H1 (cell line): ENCODE measurements around the gene KANSL1. TPM values are rescaled to one million over a fixed set of nuclear protein-coding genes. Genes with fewer than 3 reads are reported as not detected.

Experiments used
- CTCF ChIA-PET: fragments of 300-600 bp; sonication (Branson Sonifier 250); formaldehyde crosslinking; loops from one replicate; lab custom pipeline; 2021; ENCODE audit not compliant: partially characterized antibody; lab: Charles Lee
- POLR2A ChIA-PET: fragments of 300-600 bp; sonication (Branson Sonifier 250); formaldehyde crosslinking; loops from one replicate; lab custom pipeline; 2021; ENCODE audit warnings: inconsistent platforms; ENCODE audit not compliant: partially characterized antibody; lab: Charles Lee
- DNase-seq, 2 experiments: peaks; one replicate each; pipeline versions ENCODE4 v3.0.0 to v3.0.0-alpha.2; 2010 to 2022; ENCODE audit warnings: low spot score in 2 of 2, low read depth in 1 of 2, mixed read lengths in 1 of 2
- FAIRE-seq: peaks from 2 replicates; lab custom pipeline; 2011; peaks lifted over from hg19 to GRCh38; lab: Jason Lieb, UNC
- H2AFZ ChIP-seq: 2 replicates; pipeline ENCODE4 v1.8.1; 2012; ENCODE audit warnings: low read length, inconsistent platforms
- H2AK5ac ChIP-seq: 2 replicates; pipeline ENCODE4 v1.6.1; 2013; ENCODE audit warnings: low read depth, low read length
- H2BK120ac ChIP-seq: replicated peaks from 2 replicates; pipeline ENCODE3; 2013; ENCODE audit warnings: low read depth, low read length, inconsistent platforms
- H2BK12ac ChIP-seq: 2 replicates; pipeline ENCODE4 v1.6.1; 2013; ENCODE audit warnings: low read depth, low read length
- H2BK15ac ChIP-seq: 2 replicates; pipeline ENCODE4 v1.6.1; 2013; ENCODE audit warnings: low read length
- H2BK20ac ChIP-seq: 2 replicates; pipeline ENCODE4 v1.6.1; 2013; ENCODE audit warnings: low read length
- H2BK5ac ChIP-seq: 2 replicates; pipeline ENCODE4 v1.6.1; 2013; ENCODE audit warnings: low read depth, low read length
- H3K14ac ChIP-seq: 2 replicates; pipeline ENCODE4 v1.6.1; 2013; ENCODE audit warnings: inconsistent platforms; ENCODE audit not compliant: insufficient read length
- H3K18ac ChIP-seq: 2 replicates; pipeline ENCODE4 v1.6.1; 2013; ENCODE audit warnings: low read length; ENCODE audit errors: extremely low read depth
- H3K23ac ChIP-seq: 2 replicates; pipeline ENCODE4 v1.6.1; 2013; ENCODE audit warnings: inconsistent platforms; ENCODE audit not compliant: insufficient read length
- H3K23me2 ChIP-seq: 2 replicates; pipeline ENCODE4 v1.6.1; 2013; ENCODE audit warnings: low read depth, low read length
- H3K27ac ChIP-seq: 2 replicates; pipeline ENCODE4 v1.6.1; 2011; ENCODE audit warnings: low read depth, low read length, inconsistent platforms
- H3K27me3 ChIP-seq, 4 experiments: replicated peaks in 1 of 4; 1 replicate in 1 of 4; 2 replicates in 3 of 4; pipeline versions ENCODE4 v1.6.1 to v1.8.1; 2011 to 2013; ENCODE audit warnings: low read length in 3 of 4, mild to moderate bottlenecking in 3 of 4, inconsistent platforms in 2 of 4, mixed read lengths in 2 of 4, moderate library complexity in 1 of 4; ENCODE audit not compliant: control insufficient read depth in 3 of 4, insufficient read depth in 3 of 4; ENCODE audit errors: extremely low read depth in 1 of 4
- H3K36me3 ChIP-seq, 4 experiments: 2 replicates each; pipeline versions ENCODE4 v1.6.1 to v1.8.1; 2011 to 2013; ENCODE audit warnings: mild to moderate bottlenecking in 4 of 4, low read length in 3 of 4, moderate library complexity in 2 of 4, control low read depth in 1 of 4, inconsistent platforms in 1 of 4; ENCODE audit not compliant: insufficient read depth in 4 of 4, control insufficient read depth in 2 of 4
- H3K4ac ChIP-seq: replicated peaks from 2 replicates; pipeline ENCODE3; 2013; ENCODE audit warnings: low read length, low read depth, mixed read lengths, inconsistent platforms; ENCODE audit not compliant: insufficient read length
- H3K4me1 ChIP-seq, 4 experiments: replicated peaks in 1 of 4; 1 replicate in 1 of 4; 2 replicates in 3 of 4; pipeline versions ENCODE4 v1.6.1 to v1.8.1; 2011 to 2013; ENCODE audit warnings: low read length in 3 of 4, inconsistent platforms in 2 of 4, mixed read lengths in 1 of 4; ENCODE audit not compliant: insufficient read depth in 4 of 4, control insufficient read depth in 3 of 4
- H3K4me2 ChIP-seq, 2 experiments: 2 replicates each; pipeline versions ENCODE4 v1.6.1 to v1.8.1; 2011 to 2013; ENCODE audit warnings: low read depth in 2 of 2, low read length in 2 of 2, control low read depth in 1 of 2, inconsistent platforms in 1 of 2, mild to moderate bottlenecking in 1 of 2; ENCODE audit not compliant: insufficient read depth in 1 of 2
- H3K4me3 ChIP-seq, 4 experiments: fragments of 200-600, 300-600 bp in 1 of 4; sonication (generic), shearing (Covaris generic), sonication (Bioruptor Twin) in 1 of 4; 2 replicates each; pipeline versions ENCODE4 v1.5.1 to v1.8.1; 2011 to 2016; ENCODE audit warnings: low read length in 4 of 4, low read depth in 3 of 4, control low read depth in 2 of 4, inconsistent platforms in 2 of 4, mild to moderate bottlenecking in 2 of 4, mixed read lengths in 1 of 4, moderate library complexity in 1 of 4; ENCODE audit not compliant: insufficient read depth in 2 of 4; ENCODE audit errors: extremely low read depth in 1 of 4
- H3K56ac ChIP-seq: replicated peaks from 2 replicates; pipeline ENCODE3; 2013; ENCODE audit warnings: low read depth, mild to moderate bottlenecking, mixed read lengths, low read length, inconsistent platforms; ENCODE audit not compliant: insufficient read length
- H3K79me1 ChIP-seq: 2 replicates; pipeline ENCODE4 v1.6.1; 2013; ENCODE audit warnings: low read depth, low read length, control low read depth
- H3K79me2 ChIP-seq, 2 experiments: 2 replicates each; pipeline versions ENCODE4 v1.6.1 to v1.8.1; 2012 to 2013; ENCODE audit warnings: low read length in 2 of 2, mild to moderate bottlenecking in 2 of 2, inconsistent platforms in 1 of 2; ENCODE audit not compliant: insufficient read depth in 2 of 2, control insufficient read depth in 1 of 2
- H3K9ac ChIP-seq, 4 experiments: replicated peaks in 1 of 4; 1 replicate in 1 of 4; 2 replicates in 3 of 4; pipeline versions ENCODE4 v1.6.1 to v1.8.1; 2011 to 2013; ENCODE audit warnings: low read depth in 3 of 4, low read length in 3 of 4, control low read depth in 2 of 4, mild to moderate bottlenecking in 2 of 4, moderate library complexity in 2 of 4, inconsistent platforms in 1 of 4; ENCODE audit errors: extremely low read depth in 1 of 4
- H3K9me3 ChIP-seq, 2 experiments: 2 replicates each; pipeline versions ENCODE4 v1.6.1 to v1.8.1; 2012 to 2013; ENCODE audit warnings: mild to moderate bottlenecking in 2 of 2, moderate library complexity in 2 of 2, control low read depth in 1 of 2, inconsistent platforms in 1 of 2, low read depth in 1 of 2, low read length in 1 of 2, mixed read lengths in 1 of 2; ENCODE audit not compliant: insufficient read depth in 2 of 2
- H4K20me1 ChIP-seq, 2 experiments: replicated peaks in 1 of 2; 2 replicates each; pipeline versions ENCODE3 to v1.8.1; 2011 to 2013; ENCODE audit warnings: inconsistent platforms in 2 of 2, low read length in 2 of 2, mild to moderate bottlenecking in 1 of 2; ENCODE audit not compliant: insufficient read depth in 2 of 2, control insufficient read depth in 1 of 2
- H4K5ac ChIP-seq: 2 replicates; pipeline ENCODE4 v1.6.1; 2013; ENCODE audit warnings: low read length, low read depth, mixed read lengths, inconsistent platforms; ENCODE audit not compliant: insufficient read length
- H4K8ac ChIP-seq: 2 replicates; pipeline ENCODE4 v1.8.0; 2013; ENCODE audit warnings: mild to moderate bottlenecking, moderate library complexity, low read length, inconsistent platforms; ENCODE audit not compliant: insufficient read depth; ENCODE audit errors: extremely low read depth
- H4K91ac ChIP-seq: replicated peaks from 2 replicates; pipeline ENCODE3; 2013; ENCODE audit warnings: low read length, mixed read lengths, inconsistent platforms; ENCODE audit not compliant: insufficient read length
- POLR2AphosphoS5 ChIP-seq: IDR thresholded peaks from 2 replicates; pipeline ENCODE4 v1.6.1; 2011; ENCODE audit warnings: low read depth, low read length
- RFX5 ChIP-seq: IDR thresholded peaks from 2 replicates; pipeline ENCODE4 v1.6.1; 2011; ENCODE audit warnings: low read depth, low read length, improper control_type of control experiment, borderline replicate concordance
- WGBS, 2 experiments: shearing (Covaris generic) in 1 of 2; methylation state at CpG; one replicate each; pipeline versions ENCODE4 v1.1.6 to v1.1.7; 2013 to 2015; ENCODE audit warnings: low lambda C conversion rate in 2 of 2, mixed read lengths in 2 of 2, inconsistent platforms in 1 of 2, low coverage in 1 of 2, missing lambda C conversion rate in 1 of 2; ENCODE audit not compliant: insufficient replicate concordance in 2 of 2, insufficient coverage in 1 of 2, insufficient read length in 1 of 2; ENCODE audit errors: extremely low coverage in 1 of 2, missing lambda C conversion rate in 1 of 2; 5-methylcytosine and 5-hydroxymethylcytosine counted together
- polyA plus RNA-seq, 7 experiments: library from polyadenylated mRNA; depleted of rRNA in 3 of 7; stranded (reverse) in 5 of 7; unstranded in 2 of 7; fragments of >200 nt in 5 of 7; fragments of 200-250 nt in 2 of 7; gene quantifications; 1 replicate in 5 of 7; 2 replicates in 1 of 7; 4 replicates in 1 of 7; pipeline versions ENCODE4 v1.2.1 to v1.2.3, GENCODE V29; 2011 to 2013; ENCODE audit warnings: missing spikeins in 2 of 7, mixed read lengths in 2 of 7
- total RNA-seq: library from RNA; stranded (reverse); fragmentation: NEBNext Ultra II Directional; extraction: Animal tissue kit (Norgen Biotek cat#: 25700); gene quantifications from 2 replicates; pipeline ENCODE4 v1.2.1, GENCODE V29; 2021

Gene KANSL1
- total and polyA plus RNA-seq, 2 of the 8 experiments (the other 6 are each of a cell fraction or from before 2014, with no cell fraction given) = 34.0 to 128 TPM

- no peaks in the 10 kb centered on the region for H3K23me2 ChIP-seq
- no peak overlapping the region for H4K91ac ChIP-seq
- H2AK5ac ChIP-seq = no peak overlapping the region
- no peak overlapping the region for H3K4me3 ChIP-seq
- peaks cover 51 to 85% of the 10 kb centered on the region in 2 experiments for H4K20me1 ChIP-seq
- no peak overlapping the region for H3K14ac ChIP-seq
- no peak overlapping the region for H2BK15ac ChIP-seq
- ChIA-PET CTCF (interaction anchor here (1.2 to 10.0 kb wide), 3 partner anchors 10 to 14 kb away, joined by 3 to 80 read pairs (median 4); no protein-coding TSS in a partner anchor), POLR2A (interaction anchor here (1.4 to 18.1 kb wide), 4 partner anchors 9 to 28 kb away, joined by 4 to 208 read pairs (median 10); partner anchors contain the start of gene KANSL1)
- peaks cover 20% of the 10 kb centered on the region for H3K79me1 ChIP-seq
- no peak overlapping the region for H2BK5ac ChIP-seq
- H3K4ac ChIP-seq = no peak overlapping the region
- no peak overlapping the region for H3K18ac ChIP-seq
- FAIRE-seq (peak; percentile 7), DNase-seq (no peak)
- peaks cover 0 to 11% (median 1%) of the 10 kb centered on the region in 4 experiments; a peak in 1 of 7 replicates for H3K4me1 ChIP-seq
- H2AFZ ChIP-seq = no peak overlapping the region
- no peak overlapping the region for H3K23ac ChIP-seq
- H3K27ac ChIP-seq = no peak overlapping the region
- H3K56ac ChIP-seq = no peak overlapping the region
- H3K79me2 ChIP-seq = peaks cover 92 to 100% of the 10 kb centered on the region in 2 experiments
- H2BK120ac ChIP-seq = no peak overlapping the region
- H3K9me3 ChIP-seq = no peaks in the 10 kb centered on the region
- no peaks in the 10 kb centered on the region for H3K27me3 ChIP-seq
- TF ChIP-seq RFX5 = no peak
- peak; percentile 29; the same call in 1 of the 2 replicates for TF ChIP-seq POLR2AphosphoS5
- peaks cover 15 to 38% (median 22%) of the 10 kb centered on the region in 4 experiments for H3K36me3 ChIP-seq
- no peak overlapping the region for H2BK12ac ChIP-seq
- H4K5ac ChIP-seq = no peak overlapping the region
- H4K8ac ChIP-seq = no peak overlapping the region
- 89% methylated on average over 2 of the region's 2 CpGs; no CpG with 5 or more reads in 1 of the 2 experiments for WGBS, 2 experiments
- H2BK20ac ChIP-seq = no peak overlapping the region
- H3K9ac ChIP-seq = no peak overlapping the region
- H3K4me2 ChIP-seq = no peak overlapping the region
Observed at GRCh38 chr17:46173153-46173552, 20.1 kb downstream of the KANSL1 start.
